Uterus (tissue), 2 donors: Measurements from ENCODE around the gene STAG1.

Source experiments
- POLR2A ChIP-seq, 2 donors: fragments of 450-650 bp; IDR thresholded peaks; one replicate each; pipeline ENCODE4 v1.6.1; 2016; ENCODE audit warnings: antibody characterized with exemption in 2 of 2, mild to moderate bottlenecking in 1 of 2, moderate library complexity in 1 of 2
- TF ChIP-seq, protein P1 (sequence below), 4 experiments: fragments of 200-600 bp in 2 of 4; fragments of 450-650 bp in 2 of 4; sonication (generic) in 2 of 4; IDR thresholded peaks; one replicate each; pipeline ENCODE4 v1.5.1; 2016 to 2019; ENCODE audit warnings: antibody characterized with exemption in 4 of 4, mild to moderate bottlenecking in 2 of 4, moderate library complexity in 1 of 4

DNA sequence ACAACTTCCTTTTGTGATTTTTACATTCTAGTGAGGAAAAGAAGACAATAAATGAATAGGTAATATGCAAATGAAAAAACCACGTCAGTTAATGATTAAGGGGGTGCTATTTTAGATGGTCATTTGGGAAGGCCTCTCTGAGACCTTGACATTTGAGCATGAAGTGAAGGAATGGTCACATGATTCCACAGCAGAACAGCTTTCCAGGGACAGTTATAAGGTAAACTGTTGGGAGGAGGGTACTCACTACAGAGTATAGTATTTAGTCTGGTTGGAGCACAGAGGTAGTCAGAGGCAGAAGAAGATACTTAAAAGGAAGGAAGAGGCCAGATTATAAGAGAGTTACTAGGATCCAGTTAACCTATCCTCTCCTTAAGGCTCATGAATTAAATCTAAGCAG, 246.5 kb downstream of the STAG1 start:
- TF ChIP-seq, protein P1, sequence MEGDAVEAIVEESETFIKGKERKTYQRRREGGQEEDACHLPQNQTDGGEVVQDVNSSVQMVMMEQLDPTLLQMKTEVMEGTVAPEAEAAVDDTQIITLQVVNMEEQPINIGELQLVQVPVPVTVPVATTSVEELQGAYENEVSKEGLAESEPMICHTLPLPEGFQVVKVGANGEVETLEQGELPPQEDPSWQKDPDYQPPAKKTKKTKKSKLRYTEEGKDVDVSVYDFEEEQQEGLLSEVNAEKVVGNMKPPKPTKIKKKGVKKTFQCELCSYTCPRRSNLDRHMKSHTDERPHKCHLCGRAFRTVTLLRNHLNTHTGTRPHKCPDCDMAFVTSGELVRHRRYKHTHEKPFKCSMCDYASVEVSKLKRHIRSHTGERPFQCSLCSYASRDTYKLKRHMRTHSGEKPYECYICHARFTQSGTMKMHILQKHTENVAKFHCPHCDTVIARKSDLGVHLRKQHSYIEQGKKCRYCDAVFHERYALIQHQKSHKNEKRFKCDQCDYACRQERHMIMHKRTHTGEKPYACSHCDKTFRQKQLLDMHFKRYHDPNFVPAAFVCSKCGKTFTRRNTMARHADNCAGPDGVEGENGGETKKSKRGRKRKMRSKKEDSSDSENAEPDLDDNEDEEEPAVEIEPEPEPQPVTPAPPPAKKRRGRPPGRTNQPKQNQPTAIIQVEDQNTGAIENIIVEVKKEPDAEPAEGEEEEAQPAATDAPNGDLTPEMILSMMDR (IDR thresholded peaks at IDR 0.05), result no peak
- no peak for TF ChIP-seq POLR2A (IDR thresholded peaks at IDR 0.05)
